Endothelial cell (in vitro differentiated cells): Measurements from ENCODE around the gene ETV6. TPM values are rescaled to one million over a fixed set of nuclear protein-coding genes. Genes with fewer than 3 reads are reported as not detected.
"Not testable (repeated sequence)": the region's sequence is repeated elsewhere in the genome, so short reads cannot be mapped to it uniquely, and the experiment has no call there.

Experiments
- DNase-seq: peaks from one replicate; pipeline ENCODE4 v3.0.0; 2021; ENCODE audit warnings: low spot score
- H3K27ac Mint-ChIP-seq: one replicate; pipeline ENCODE4 v1.8.0; 2021; ENCODE audit warnings: mixed read lengths, inconsistent platforms; ENCODE audit not compliant: unreplicated experiment
- H3K27me3 Mint-ChIP-seq: one replicate; pipeline ENCODE4 v1.8.0; 2021; ENCODE audit warnings: mild to moderate bottlenecking, moderate library complexity, mixed read lengths, inconsistent platforms; ENCODE audit not compliant: unreplicated experiment
- H3K36me3 Mint-ChIP-seq: one replicate; pipeline ENCODE4 v1.8.0; 2021; ENCODE audit warnings: mild to moderate bottlenecking, low read depth, mixed read lengths, inconsistent platforms; ENCODE audit not compliant: unreplicated experiment
- H3K4me1 Mint-ChIP-seq: one replicate; pipeline ENCODE4 v1.8.0; 2021; ENCODE audit warnings: mild to moderate bottlenecking, mixed read lengths, inconsistent platforms; ENCODE audit not compliant: unreplicated experiment
- H3K4me3 Mint-ChIP-seq: one replicate; pipeline ENCODE4 v1.8.0; 2021; ENCODE audit warnings: mild to moderate bottlenecking, mixed read lengths, inconsistent platforms; ENCODE audit not compliant: unreplicated experiment
- H3K9me3 Mint-ChIP-seq: one replicate; pipeline ENCODE4 v1.8.0; 2021; ENCODE audit warnings: mixed read lengths, inconsistent platforms; ENCODE audit not compliant: unreplicated experiment
- CTCF ChIP-seq: fragments of 200-600 bp; sonication (generic); IDR thresholded peaks from one replicate; pipeline ENCODE4 v1.5.0; 2021; ENCODE audit warnings: antibody characterized with exemption; ENCODE audit not compliant: unreplicated experiment
- total RNA-seq: library from RNA; stranded (reverse); fragmentation: NEBNext Ultra II Directional; extraction: Animal tissue kit (Norgen Biotek cat#: 25700); gene quantifications from one replicate; pipeline ENCODE4 v1.2.1, GENCODE V29; 2021; ENCODE audit not compliant: unreplicated experiment

Gene ETV6
- total RNA-seq, 1 donor from 2014 or later = 98.7 TPM

- no peak overlapping the region for H3K4me3 Mint-ChIP-seq
- no peak overlapping the region for H3K27ac Mint-ChIP-seq
- H3K4me1 Mint-ChIP-seq = peaks cover 6% of the 10 kb centered on the region
- peaks cover 3% of the 10 kb centered on the region for H3K9me3 Mint-ChIP-seq
- no peak for TF ChIP-seq CTCF
- peaks cover 3% of the 10 kb centered on the region for H3K27me3 Mint-ChIP-seq
- DNase-seq = no peak
- H3K36me3 Mint-ChIP-seq = peaks cover 2% of the 10 kb centered on the region
Measured at GRCh38 chr12:11631288-11631687, 18.2 kb upstream of the ETV6 start.

GRCh38 chr12:11631881-11632280 lies 17.6 kb upstream of the ETV6 start:
- H3K36me3 Mint-ChIP-seq, H3K4me1 Mint-ChIP-seq, H3K9me3 Mint-ChIP-seq, H3K4me3 Mint-ChIP-seq, H3K27ac Mint-ChIP-seq, H3K27me3 Mint-ChIP-seq, DNase-seq: not testable (repeated sequence)

GRCh38 chr12:11633968-11634367 lies 15.5 kb upstream of the ETV6 start:
- Mint-ChIP-seq H3K27me3 (peaks cover 3% of the 10 kb centered on the region), H3K36me3 (peaks cover 2% of the 10 kb centered on the region), H3K4me3 (no peak overlapping the region), H3K9me3 (peaks cover 3% of the 10 kb centered on the region), H3K27ac (no peak overlapping the region), H3K4me1 (peaks cover 6% of the 10 kb centered on the region)
- no peak for TF ChIP-seq CTCF
- DNase-seq = no peak

- peaks cover 3% of the 10 kb centered on the region for H3K9me3 Mint-ChIP-seq
- DNase-seq = no peak
- H3K36me3 Mint-ChIP-seq = peaks cover 8% of the 10 kb centered on the region
- peaks cover 1% of the 10 kb centered on the region for H3K4me1 Mint-ChIP-seq
- peaks cover 3% of the 10 kb centered on the region for H3K27me3 Mint-ChIP-seq
- H3K4me3 Mint-ChIP-seq = no peak overlapping the region
- no peak overlapping the region for H3K27ac Mint-ChIP-seq
- TF ChIP-seq CTCF = no peak
Measured at GRCh38 chr12:11635341-11635740, 14.1 kb upstream of the ETV6 start.

GRCh38 chr12:11638315-11638916 lies 11.1 kb upstream of the ETV6 start:
- H3K27me3 Mint-ChIP-seq = peaks cover 7% of the 10 kb centered on the region
- H3K27ac Mint-ChIP-seq = no peak overlapping the region
- DNase-seq = no peak
- H3K4me3 Mint-ChIP-seq = no peak overlapping the region
- H3K4me1 Mint-ChIP-seq = no peaks in the 10 kb centered on the region
- peaks cover 8% of the 10 kb centered on the region for H3K36me3 Mint-ChIP-seq
- no peaks in the 10 kb centered on the region for H3K9me3 Mint-ChIP-seq
- no peak for TF ChIP-seq CTCF
